ENCODE results near the gene FBXL22.

The FBXL22 gene

DNA sequence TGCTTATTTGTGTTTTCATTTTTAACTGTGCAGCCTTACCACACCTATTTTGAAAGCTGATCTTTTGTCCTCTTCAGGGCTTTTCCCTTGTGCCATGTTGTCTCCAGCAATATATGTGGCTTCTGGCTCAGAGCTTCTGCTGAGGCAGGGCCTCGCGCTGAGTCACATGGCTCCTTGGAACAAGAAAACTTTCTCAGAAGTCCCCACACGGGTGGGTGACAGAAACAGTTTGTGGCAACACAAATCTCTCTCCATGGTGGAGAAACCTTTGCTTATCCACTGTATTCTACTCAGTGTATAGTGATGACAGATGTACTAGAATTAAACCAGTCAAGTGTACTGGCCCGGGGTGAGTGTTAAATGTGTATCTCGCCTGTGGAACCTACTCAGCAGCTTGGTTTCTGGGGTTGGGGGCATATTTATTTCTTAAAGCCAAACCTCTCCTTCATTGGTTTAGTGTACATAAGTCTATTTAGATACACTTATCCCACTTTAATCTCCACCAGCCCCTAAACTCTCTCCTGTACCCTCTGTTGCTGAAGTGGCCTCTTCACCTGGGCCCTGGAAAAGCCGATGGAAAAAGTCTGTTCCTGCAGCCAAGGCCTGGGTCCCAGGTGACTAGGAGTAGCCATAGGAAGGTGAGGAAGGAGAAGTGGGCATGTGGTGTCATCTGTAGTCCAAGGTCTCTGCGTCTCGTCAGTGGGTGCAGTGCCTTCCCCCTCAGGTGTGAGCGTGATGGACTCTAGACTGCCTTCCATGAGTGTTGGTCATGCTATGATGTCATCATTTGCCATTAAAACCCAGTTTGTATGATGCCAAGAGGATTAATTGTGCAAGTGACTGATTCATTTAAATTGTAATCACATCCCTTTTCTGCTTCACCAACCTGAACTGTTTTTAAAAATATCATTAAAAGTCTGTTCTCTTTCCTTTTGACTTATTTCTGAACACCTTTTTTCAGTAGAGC is 3.2 kb upstream of the FBXL22 start:
- DNase-seq, result no peak

- DNase-seq, result no peak
Measured at GRCh38 chr15:63595065-63595464, 2.1 kb upstream of the FBXL22 start.

DNA sequence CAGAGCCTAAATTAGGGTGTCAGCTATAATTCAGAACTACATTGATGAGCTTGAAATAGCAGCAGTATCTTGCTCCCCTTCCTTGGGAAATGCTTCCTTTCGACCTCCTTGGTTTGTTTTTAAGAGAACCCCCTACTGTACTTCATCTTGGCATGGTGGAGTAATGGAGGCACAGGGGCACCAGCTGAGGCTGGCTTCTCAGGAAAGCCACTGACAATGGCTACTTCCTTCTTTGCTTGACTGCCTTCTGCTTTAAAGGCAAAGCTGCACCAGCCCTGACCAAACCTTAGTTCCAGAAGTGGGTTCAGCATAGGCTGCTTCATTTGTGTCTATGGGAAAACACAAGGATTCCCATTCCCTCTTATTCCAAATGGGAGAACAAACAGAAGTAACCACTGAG is 1.5 kb upstream of the FBXL22 start:
- DNase-seq, result no peak

DNA sequence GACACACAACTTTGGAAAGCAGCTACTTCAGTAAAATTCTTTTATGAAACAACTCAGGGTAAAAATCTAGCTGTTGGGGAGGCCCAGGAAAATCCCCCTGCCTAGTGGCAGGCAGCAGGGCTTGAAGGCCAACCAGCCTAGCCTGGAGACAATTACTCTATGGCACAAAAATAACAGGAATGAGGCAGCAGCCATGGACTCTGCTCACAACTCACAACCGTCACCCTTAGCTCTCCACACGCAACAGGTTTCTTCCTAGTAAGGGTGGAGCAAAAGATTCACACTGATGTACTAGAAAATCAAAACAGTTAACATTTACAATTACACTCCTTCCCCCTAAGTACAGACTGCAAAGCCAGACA is 530 bp upstream of the FBXL22 start:
- no peak for DNase-seq

DNA sequence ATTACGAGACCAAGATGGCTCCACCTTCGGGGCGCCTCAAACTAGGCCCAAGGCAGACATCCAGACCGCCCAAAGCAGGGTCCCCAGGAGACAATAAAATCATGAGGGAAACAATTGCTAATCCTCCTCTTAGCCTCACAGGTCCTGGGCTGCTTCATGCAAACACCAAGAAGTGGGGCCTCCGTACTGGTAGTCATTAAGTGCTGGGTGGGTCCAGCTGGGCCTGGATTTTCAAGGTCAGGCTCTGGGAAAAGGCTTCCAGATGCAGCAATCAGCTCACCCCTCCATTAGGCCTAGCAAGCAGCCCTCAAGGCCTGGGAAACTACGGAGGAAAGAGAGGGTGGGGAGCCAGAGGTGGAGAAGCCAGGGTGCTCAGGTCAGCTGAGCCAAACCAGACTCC is 634 bp downstream of the FBXL22 start:
- DNase-seq, result no peak

GRCh38 chr15:63598473-63599400 is 1.6 kb downstream of the FBXL22 start:
- no peak for DNase-seq

DNA sequence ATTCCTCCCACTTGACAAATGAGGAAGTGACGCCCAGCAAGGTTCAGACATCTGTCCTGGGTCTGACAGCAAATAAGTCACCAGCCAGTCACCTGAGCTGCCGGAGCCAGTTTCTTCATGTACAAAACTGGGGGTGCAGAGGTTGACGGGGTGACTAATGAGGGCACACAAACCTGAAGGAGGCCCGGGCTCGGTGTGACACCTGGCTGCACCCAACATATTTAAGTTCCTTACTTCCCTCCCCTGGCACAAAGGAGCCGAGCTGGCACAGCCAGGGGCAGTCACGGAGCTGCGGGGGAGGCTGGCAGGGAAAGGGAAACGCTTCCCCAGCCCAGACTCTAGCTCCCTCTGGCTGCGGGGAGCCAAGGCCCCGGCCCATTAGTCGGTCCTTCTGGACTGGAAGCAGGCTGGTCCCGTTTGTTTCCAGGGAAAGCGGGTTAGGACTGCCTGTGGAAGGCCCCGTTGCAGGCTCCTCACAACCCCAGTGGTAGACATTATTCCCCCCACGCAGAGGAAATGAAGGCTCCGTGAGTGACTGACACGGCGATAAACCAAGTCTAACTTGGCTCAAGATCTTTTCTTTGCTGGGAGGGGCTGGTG is 2.3 kb downstream of the FBXL22 start:
- peak; percentile 6 for DNase-seq

GRCh38 chr15:63600001-63600615 is 2.9 kb downstream of the FBXL22 start:
- no peak for DNase-seq

DNA sequence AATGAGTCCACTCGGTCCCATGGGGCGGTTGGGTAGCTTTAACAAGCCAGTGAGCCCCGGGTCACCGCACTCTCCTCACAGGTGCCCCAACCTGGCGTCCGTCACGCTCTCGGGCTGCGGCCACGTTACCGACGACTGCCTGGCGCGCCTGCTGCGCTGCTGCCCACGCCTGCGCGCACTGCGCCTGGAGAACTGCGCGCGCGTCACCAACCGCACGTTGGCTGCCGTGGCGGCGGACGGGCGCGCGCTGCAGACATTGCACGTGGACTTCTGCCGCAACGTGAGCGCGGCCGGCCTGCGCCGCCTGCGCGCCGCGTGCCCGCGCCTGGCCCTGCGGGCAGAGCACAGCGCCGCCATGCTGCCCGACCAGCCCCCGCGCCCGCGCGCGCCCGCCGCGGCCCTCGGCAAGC is 3.4 kb downstream of the FBXL22 start:
- DNase-seq, result peak; percentile 62

GRCh38 chr15:63601026-63601703 is 4.0 kb downstream of the FBXL22 start:
- DNase-seq, result no peak

GRCh38 chr15:63601704-63602185 is 4.6 kb downstream of the FBXL22 start:
- DNase-seq, result no peak

DNA sequence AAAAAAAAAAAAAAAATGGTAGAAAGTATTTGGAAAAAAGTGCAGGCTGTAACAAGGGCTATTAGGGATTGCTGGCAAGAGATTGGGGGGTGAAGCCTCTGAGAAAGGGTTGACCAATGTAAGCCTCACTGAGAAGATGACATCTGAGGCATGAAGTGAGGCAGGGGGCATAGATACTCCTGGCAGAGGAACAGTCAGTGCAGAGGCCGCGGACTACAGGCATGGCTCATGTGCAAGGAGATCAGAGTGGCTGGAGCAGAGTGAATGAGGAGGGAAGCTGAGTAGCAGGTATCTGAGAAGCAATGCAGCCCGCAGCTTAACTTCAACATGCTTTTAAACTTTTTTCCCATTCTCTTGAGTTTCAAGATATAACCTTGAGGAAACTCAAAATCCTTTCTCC is 5.4 kb downstream of the FBXL22 start:
- DNase-seq, result no peak

- DNase-seq, result no peak
Measured at GRCh38 chr15:63603516-63603915, 6.3 kb downstream of the FBXL22 start.

DNA sequence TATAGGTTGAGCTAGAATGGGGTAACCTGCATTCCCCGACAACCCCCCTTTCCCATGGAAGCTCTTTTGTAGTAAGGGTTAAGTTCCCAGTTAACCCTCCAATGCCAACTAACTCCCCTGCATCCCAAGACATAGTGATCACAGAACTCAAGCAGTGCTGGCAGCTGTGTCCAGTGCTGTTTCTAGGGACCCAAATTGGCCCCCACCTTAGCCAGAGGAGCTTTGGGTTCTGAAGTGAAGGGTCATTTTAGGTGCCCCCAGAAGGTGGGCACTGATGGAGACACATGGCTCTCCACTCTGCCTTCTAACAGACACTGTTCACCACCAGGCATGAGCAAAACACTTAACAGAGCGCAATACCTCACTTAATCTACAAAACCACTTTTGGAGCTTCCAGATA is 7.1 kb downstream of the FBXL22 start:
- DNase-seq, result no peak

GRCh38 chr15:63605036-63605435 is 7.8 kb downstream of the FBXL22 start:
- no peak for DNase-seq

DNA sequence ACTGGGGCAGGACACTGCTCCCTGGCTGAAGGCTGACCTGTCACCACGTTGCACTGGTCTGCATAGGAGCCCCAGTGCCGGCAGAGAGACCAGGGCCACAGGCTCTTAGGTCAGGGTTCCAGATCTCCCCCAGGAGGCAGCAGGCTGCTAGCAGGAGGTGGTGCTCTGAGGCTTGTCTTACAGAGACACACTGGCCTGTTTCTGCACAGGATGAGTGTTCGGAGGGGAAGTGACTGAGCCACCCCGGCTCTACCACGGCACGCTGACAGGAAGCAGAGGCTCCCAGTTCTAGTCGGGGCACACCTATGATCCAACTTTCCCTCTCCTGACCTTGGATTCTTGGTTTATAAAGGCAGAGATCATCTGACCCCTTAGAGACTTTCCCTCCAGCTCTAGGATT is 8.6 kb downstream of the FBXL22 start:
- no peak for DNase-seq

DNA sequence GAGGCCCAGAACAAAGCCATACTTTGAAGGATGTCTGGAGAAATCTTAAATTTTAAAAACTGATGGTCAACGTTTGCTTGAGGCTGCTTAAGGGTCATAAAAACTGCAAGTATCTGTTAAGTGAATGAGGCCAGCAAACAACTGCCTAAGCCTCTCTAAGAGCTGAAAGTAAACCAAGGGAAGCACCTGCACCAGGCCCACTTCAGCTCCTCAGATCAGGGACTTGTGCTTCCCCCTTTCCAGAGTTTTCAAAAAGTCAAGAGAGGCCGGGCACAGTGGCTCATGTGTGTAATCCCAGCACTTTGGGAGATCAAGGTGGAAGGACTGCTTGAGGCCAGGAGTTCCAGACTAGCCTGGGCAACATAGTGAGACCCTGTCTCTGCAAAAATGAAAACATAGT is 9.1 kb downstream of the FBXL22 start:
- DNase-seq, result no peak

DNA sequence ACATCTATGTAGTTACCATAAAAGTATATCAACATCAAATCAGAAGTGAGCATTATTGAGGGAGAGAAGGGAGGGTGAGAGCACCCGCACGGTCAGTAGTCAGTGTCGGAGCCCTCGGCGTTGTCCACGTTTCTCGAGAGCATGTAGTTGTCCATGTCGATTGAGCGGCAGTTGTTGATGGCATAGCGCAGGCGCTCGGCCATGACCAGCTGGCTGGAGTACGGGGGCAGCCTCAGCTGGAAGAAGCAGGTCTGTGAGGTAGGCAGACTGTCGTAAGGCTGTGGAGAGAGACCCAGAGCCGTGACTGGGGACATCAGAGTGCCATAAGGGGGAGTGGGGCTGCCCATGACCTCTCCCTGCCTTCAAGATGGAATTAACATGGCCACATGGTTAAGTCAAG is 11.8 kb downstream of the FBXL22 start:
- DNase-seq, result no peak

DNA sequence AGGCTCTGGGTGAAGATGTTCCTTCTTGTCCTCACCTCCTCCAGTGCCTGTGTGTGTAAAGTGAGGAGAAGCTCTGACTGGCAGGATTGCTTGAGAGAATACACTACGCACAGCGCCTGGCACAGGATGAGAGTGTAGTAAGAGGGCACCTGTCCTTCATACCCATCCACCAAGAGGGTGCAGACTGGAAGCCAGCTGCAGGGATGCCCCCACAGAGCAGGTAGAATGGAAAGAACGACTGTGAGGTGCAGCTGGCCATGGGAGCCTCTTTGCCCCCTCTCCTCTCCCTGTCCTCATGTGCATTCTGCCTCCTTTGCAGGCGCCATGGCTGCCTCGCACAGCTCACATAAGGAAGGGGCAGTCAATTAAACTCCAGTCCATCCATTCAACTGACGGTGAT is 12.3 kb downstream of the FBXL22 start:
- no peak for DNase-seq

GRCh38 chr15:63610209-63610841 is 13.1 kb downstream of the FBXL22 start:
- DNase-seq, result peak; percentile 82

DNA sequence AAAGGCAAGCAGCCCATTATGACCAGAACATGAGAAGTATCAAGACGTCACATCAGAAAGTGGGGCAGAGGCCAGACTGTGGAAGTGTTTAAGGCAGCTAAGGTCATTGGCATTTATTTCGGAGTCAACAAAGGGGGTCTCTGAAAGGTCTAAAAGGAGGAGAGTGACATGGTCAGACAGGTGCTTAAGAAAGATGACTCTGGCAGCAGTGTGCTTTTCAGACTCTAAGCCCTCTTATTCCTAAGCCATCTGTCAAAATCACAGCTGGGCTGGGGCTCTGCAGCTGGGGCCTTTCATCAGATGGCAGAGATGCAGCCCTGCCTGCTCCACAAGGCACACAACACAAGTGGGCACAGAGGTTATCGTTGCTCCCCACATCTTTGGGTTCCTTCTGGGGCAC is 14.0 kb downstream of the FBXL22 start:
- peak; percentile 21 for DNase-seq

DNA sequence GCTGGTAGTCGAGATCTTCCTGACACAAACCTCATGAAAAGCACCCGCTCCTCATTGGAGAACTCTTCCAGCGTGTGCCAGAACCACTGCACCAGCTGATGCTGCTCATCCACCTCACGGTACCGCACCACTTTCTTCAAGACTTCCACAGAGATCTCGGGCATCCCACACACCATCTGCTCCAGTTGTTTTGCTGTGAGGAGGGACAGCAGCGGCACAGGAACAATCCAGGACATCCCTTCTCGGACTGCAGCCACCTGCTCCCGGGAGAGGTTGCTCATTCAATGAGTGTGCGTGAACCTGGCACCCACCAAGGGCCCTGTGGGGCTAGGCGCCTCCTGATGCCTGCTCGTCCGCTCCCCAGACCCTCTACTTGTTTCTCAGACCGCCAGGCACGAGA is 15.1 kb downstream of the FBXL22 start:
- no peak for DNase-seq
